HFF-Myc (cell line): ENCODE data around the gene CCDC158.
"Not testable (repeated sequence)": the region's sequence is repeated elsewhere in the genome, so short reads cannot be mapped to it uniquely, and the experiment has no call there.

Experiments
- DNase-seq: peaks from one replicate; pipeline ENCODE4 v3.0.0-alpha.2; 2011; ENCODE audit warnings: low read depth; ENCODE audit errors: extremely low read depth
- H3K4me3 ChIP-seq: replicated peaks from 2 replicates; pipeline ENCODE4 v1.5.1; 2011; ENCODE audit warnings: low read depth, mild to moderate bottlenecking, control low read depth, low read length
- TF ChIP-seq, protein P1 (sequence below): IDR thresholded peaks from 2 replicates; pipeline ENCODE4 v1.5.1; 2012; ENCODE audit warnings: mild to moderate bottlenecking, low read depth, low read length, control low read depth; ENCODE audit errors: missing control alignments

The CCDC158 gene

DNA sequence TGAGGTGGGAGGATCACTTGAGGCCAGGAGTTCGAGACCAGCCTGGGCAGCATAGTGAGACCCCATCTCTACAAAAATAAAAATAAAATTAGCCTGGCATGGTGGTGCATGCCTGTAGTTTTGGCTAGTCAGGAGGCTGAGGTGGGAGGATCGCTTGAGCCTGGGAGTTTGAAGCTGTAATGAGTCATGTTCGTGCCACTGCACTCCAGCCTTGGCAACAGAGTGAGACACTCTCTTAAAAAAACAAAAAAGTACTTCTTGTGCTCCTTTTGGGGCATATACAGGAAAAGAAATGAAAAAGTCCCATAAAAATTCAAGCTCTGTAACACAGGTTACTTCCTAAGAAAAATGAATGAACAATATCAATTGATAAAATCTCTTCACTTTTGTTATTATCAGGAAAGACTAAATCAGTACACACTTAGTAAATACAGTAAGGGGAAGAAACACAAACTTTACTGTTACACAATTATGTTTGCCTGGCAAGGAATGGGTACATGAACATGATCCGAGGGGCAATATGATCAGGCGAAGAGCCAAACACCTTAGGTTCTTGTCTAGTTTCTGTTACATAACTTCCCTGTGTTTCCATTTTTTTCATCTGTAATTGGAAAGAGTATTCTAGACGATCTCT lies 46.9 kb downstream of the CCDC158 start:
- DNase-seq: no peak
- TF ChIP-seq, protein P1, sequence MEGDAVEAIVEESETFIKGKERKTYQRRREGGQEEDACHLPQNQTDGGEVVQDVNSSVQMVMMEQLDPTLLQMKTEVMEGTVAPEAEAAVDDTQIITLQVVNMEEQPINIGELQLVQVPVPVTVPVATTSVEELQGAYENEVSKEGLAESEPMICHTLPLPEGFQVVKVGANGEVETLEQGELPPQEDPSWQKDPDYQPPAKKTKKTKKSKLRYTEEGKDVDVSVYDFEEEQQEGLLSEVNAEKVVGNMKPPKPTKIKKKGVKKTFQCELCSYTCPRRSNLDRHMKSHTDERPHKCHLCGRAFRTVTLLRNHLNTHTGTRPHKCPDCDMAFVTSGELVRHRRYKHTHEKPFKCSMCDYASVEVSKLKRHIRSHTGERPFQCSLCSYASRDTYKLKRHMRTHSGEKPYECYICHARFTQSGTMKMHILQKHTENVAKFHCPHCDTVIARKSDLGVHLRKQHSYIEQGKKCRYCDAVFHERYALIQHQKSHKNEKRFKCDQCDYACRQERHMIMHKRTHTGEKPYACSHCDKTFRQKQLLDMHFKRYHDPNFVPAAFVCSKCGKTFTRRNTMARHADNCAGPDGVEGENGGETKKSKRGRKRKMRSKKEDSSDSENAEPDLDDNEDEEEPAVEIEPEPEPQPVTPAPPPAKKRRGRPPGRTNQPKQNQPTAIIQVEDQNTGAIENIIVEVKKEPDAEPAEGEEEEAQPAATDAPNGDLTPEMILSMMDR: no peak
- no peak overlapping the region for H3K4me3 ChIP-seq

DNA sequence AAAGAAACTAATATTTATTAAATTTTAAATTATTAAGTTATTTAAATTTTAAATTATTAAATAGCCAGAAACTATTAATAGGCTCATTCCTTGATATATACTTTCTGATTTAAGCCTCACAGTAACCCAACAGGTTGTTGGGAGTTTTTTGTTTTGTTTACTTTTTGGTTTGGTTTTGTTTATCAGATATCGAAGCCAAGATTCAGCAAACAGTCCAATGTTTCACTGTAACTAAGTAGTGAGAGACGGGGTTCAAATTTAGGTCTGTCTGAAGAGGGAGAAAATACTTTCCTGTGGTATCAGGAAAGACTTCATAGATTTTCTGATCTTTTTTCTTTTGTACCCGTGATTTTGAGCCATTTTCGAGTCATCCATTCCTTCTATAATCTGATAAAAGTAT lies 54.2 kb downstream of the CCDC158 start:
- no peak overlapping the region for H3K4me3 ChIP-seq
- DNase-seq: no peak
- TF ChIP-seq, protein P1: no peak

DNA sequence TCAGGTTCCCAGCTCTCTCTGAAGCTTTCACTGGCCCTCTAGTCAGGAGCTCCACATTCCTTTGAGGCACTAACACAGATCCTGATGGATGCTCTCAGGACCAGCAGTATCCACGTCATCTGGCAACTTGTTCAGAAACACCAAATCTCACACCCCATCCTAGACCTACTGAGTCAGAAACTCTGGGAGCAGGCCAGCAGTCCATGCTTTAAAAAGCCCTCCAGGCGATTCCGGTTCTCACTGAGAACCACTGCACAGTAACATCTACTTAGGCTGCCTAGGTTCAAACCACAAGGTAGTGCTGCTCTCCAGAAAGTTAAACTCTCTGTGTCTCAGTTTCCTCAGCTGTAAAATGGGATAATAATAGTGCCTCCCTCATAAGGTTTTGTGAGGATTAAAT lies 55.3 kb downstream of the CCDC158 start:
- TF ChIP-seq, protein P1: no peak
- DNase-seq: no peak
- no peak overlapping the region for H3K4me3 ChIP-seq

DNA sequence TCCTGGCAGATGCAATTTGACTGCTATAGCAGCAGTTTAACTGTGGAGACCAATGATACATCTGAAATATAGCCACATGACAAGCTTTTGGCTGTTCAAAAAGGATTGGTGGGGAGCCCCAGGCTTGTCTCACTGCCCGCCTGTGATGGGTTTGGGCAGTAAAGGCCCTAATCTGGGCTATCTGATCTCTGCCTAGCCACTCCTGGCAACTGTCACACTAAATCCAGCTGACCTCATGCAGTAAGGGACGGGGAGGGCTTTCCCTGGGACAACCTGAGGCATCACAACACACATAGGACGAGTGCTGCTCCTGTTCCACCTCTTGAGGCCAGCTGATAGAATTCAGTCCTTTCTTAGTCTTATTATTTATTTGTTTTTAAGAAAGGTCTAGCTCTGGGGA lies 56.2 kb downstream of the CCDC158 start:
- H3K4me3 ChIP-seq: no peak overlapping the region
- no peak for DNase-seq
- TF ChIP-seq, protein P1: no peak

DNA sequence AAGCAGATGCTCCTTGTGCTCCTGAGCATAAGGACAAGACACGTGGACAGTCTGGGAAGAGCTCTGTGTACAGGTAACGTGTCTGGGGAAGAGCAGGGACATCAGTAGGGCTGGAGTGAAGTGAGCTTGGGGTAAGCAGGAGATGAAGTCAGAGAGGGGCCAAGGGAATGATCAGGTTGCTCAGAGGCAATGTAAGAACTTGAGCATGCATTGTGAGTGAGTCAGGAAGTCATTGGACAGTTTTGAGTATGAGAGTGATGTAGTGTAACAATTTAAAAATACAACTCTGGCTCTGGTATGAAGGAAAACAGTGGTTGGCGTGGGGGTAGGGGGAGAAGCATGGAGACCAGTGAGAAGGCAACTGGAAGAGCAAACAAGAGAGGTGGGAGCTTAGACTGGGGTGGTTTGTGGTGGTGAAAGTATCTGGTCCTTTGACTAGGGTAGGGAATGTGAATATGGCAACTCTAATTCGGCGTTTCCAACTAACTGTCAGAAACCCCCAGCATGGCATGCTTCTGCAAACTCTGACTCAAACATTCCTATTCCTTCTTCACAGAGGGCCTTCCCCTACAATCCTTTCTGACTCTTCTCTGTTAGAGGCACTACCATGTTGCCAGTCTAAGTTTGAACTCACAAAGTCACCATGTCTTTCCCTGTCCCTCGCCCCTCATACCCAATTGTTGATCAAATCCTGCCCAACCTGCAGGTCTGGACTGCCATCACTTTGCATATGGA lies 57.2 kb downstream of the CCDC158 start:
- DNase-seq: no peak
- H3K4me3 ChIP-seq: no peak overlapping the region
- TF ChIP-seq, protein P1: no peak

DNA sequence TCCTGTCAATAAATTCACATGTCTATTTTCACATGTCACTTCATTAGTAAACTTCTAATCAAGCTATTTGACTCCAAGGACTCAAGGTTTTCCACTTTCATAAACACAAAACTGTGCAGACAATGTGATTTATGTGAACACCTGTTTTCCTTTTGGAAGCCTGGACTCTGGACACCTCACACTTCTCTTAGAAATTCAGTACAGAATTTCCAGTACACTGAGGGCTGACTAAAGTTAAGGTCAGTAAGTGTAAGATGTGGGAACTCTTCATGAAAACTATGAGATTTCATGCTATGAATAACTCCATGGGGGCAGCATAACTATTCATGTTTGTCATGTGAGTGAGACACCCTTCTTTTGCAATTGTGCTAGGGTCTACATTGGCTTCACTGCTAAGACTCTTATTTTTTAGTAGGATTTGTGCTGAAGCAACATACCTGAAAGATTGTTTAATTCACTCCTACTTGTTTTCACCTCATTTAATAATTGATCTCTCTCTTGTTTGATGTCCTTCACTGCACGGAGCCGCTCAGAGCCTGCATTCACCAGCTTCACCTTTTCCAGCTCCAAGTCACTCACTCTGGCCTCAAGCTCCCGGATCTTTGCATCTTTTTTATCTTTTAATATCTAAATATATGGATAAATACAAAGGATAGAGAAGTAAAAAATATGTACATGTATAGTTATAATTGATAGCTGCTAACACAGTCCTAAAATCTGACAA lies 59.1 kb downstream of the CCDC158 start:
- TF ChIP-seq, protein P1: no peak
- H3K4me3 ChIP-seq: no peak overlapping the region
- no peak for DNase-seq

DNA sequence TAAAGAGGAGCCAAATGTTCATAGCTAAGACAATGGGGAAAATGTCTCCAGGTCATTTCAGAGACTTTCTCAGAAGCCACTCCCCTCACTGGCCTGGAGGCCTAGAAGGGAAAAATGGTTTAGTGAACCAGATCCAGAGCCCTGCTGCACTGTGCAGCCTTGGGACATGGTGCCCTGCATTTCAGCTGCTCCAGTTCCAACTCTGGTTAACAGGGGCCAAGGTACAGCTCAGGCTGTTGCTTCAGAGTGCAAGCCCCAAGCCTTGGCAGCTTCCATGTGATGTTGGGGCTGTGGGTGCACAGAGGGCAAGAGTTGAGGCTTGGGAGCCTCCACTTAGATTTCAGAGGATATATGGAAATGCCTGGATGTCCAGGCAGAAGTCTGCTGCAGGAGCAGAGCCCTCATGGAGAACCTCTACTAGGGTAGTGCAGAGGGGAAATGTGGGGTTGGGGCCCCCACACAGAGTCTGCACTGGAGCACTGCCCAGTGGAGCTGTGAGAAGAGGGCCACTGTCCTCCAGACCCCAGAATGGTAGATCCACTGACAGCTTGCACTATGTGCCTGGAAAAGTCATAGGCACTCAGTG lies 61.0 kb downstream of the CCDC158 start:
- not testable (repeated sequence) for DNase-seq, H3K4me3 ChIP-seq
